ENCODE results near the gene PRAF2. TPM values are rescaled to one million over a fixed set of nuclear protein-coding genes. Genes with fewer than 3 reads are reported as not detected.
A peak's percentile ranks its signal among the peaks of the same experiment; 100 is the strongest.

Gene PRAF2
- total RNA-seq, 4 donors from 2014 or later: 4.6 to 15.6 (median 9.2) TPM

- no peaks in the 10 kb centered on the region for H3K9me3 ChIP-seq
- peak within 1 kb of the TSS; percentile 97 for H3K27ac ChIP-seq
- peaks cover 8% of the 10 kb centered on the region for H3K36me3 ChIP-seq
- TF ChIP-seq POLR2AphosphoS5 (IDR thresholded peaks at IDR 0.05) (no peak), CTCF (IDR thresholded peaks at IDR 0.05) (peak in 1 of 2 donors; percentile 49), POLR2A (IDR thresholded peaks at IDR 0.05) (peak in 1 of 2 donors; percentile 47), EP300 (IDR thresholded peaks at IDR 0.05) (no peak)
- peaks cover 32% of the 10 kb centered on the region for H3K4me1 ChIP-seq
- 31% methylated on average over 38 of the region's 67 CpGs for WGBS
- peak; percentile 98 to 99 for DNase-seq (ENCODE audit: low spot score in 2 of 2)
- H3K4me3 ChIP-seq: peak within 1 kb of the TSS; percentile 74
- H3K27me3 ChIP-seq: no peaks in the 10 kb centered on the region
Observed at GRCh38 chrX:49043220-49043986, 30.4 kb downstream of the PRAF2 start, which contains the start of gene TFE3. TSS of gene TFE3 (minus strand) at chrX:49043357. CDS start at chrX:49043226, 131 bp downstream.

- H3K9me3 ChIP-seq: no peaks in the 10 kb centered on the region
- peak overlapping the region; percentile 97 for H3K27ac ChIP-seq
- H3K4me1 ChIP-seq: peaks cover 32% of the 10 kb centered on the region
- no peak for DNase-seq (ENCODE audit: low spot score in 2 of 2)
- 44% methylated on average over 6 of the region's 29 CpGs for WGBS
- peak overlapping the region; percentile 74 for H3K4me3 ChIP-seq
- no peak for TF ChIP-seq POLR2AphosphoS5 (IDR thresholded peaks at IDR 0.05)
- no peak for TF ChIP-seq CTCF (IDR thresholded peaks at IDR 0.05)
- TF ChIP-seq EP300 (IDR thresholded peaks at IDR 0.05): no peak
- TF ChIP-seq POLR2A (IDR thresholded peaks at IDR 0.05): no peak
- H3K36me3 ChIP-seq: peaks cover 15% of the 10 kb centered on the region
- no peaks in the 10 kb centered on the region for H3K27me3 ChIP-seq
Observed at GRCh38 chrX:49042581-49043219, 31.1 kb downstream of the PRAF2 start.

GRCh38 chrX:49041744-49042580 is 31.8 kb downstream of the PRAF2 start:
- Histone ChIP-seq H3K36me3 (peaks cover 22% of the 10 kb centered on the region), H3K4me1 (peaks cover 32% of the 10 kb centered on the region), H3K9me3 (no peaks in the 10 kb centered on the region), H3K27me3 (no peaks in the 10 kb centered on the region), H3K27ac (peak overlapping the region; percentile 97), H3K4me3 (peak overlapping the region; percentile 74)
- TF ChIP-seq POLR2A (IDR thresholded peaks at IDR 0.05): no peak
- TF ChIP-seq EP300 (IDR thresholded peaks at IDR 0.05): no peak
- TF ChIP-seq CTCF (IDR thresholded peaks at IDR 0.05): no peak
- no peak for TF ChIP-seq POLR2AphosphoS5 (IDR thresholded peaks at IDR 0.05)
- WGBS: 20% methylated on average over 10 of the region's 10 CpGs
- DNase-seq (ENCODE audit: low spot score in 2 of 2): no peak

GRCh38 chrX:49040376-49040955 is 33.3 kb downstream of the PRAF2 start:
- H3K9me3 ChIP-seq: no peaks in the 10 kb centered on the region
- peak overlapping the region; percentile 74 for H3K4me3 ChIP-seq
- WGBS: 48% methylated on average over 7 of the region's 7 CpGs
- peaks cover 32% of the 10 kb centered on the region for H3K4me1 ChIP-seq
- peaks cover 28% of the 10 kb centered on the region for H3K36me3 ChIP-seq
- H3K27ac ChIP-seq: peak overlapping the region; percentile 51
- no peak for DNase-seq (ENCODE audit: low spot score in 2 of 2)
- no peaks in the 10 kb centered on the region for H3K27me3 ChIP-seq
- TF ChIP-seq POLR2AphosphoS5 (IDR thresholded peaks at IDR 0.05): no peak
- no peak for TF ChIP-seq CTCF (IDR thresholded peaks at IDR 0.05)
- no peak for TF ChIP-seq POLR2A (IDR thresholded peaks at IDR 0.05)
- TF ChIP-seq EP300 (IDR thresholded peaks at IDR 0.05): no peak
